Measurements from ENCODE around the gene TRIM47.

Gene TRIM47

DNA sequence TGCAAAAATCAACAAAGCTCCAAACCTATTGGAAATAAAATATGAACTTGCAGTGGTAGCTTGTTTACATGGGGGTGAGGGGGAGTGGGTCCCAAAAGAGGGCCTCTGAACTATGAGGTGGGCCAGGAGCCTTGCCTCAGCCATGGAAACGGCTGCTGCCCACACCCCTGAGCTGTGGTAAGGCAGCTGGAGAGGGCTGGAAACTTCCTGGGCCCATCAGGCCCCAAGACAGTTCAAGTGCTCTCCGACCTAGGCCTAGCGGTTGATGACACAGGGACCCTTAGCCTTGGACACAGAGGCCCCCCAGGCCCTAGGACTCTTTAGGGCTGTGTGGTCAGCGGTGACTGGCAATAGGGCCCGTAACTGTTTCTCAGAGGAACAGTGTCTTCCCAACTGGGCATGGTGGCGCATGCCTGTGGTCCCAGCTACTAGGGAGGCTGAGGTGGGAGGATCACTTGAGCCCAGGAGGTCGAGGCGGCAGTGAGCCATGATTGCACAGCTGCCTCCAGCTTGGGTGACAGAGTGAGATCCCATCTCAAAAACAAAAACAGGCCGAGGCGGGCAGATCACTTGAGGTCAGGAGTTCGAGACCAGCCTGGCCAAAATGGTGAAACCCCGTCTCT is 52.5 kb downstream of the TRIM47 start:
- Histone ChIP-seq H2AFZ (ENCODE audit: low read length) (no peak overlapping the region), H4K20me1 (ENCODE audit: insufficient read depth, low read length) (no peaks in the 10 kb centered on the region), H3K27ac (ENCODE audit: low read depth, low read length, poor library complexity, severe bottlenecking) (peak overlapping the region; percentile 41), H3K79me2 (ENCODE audit: insufficient read depth, low read length) (no peaks in the 10 kb centered on the region), H3K9me3 (ENCODE audit: low read length) (no peaks in the 10 kb centered on the region), H3K9me2 (ENCODE audit: low read depth, low read length) (no peaks in the 10 kb centered on the region), H3K27me3 (ENCODE audit: insufficient read depth, low read length) (no peaks in the 10 kb centered on the region), H3K4me2 (ENCODE audit: low read length) (no peak overlapping the region), H3K4me3 (ENCODE audit: low read depth, low read length, poor library complexity, severe bottlenecking) (no peak overlapping the region), H3F3A (ENCODE audit: insufficient read depth, low read length) (no peaks in the 10 kb centered on the region), H3K36me3 (ENCODE audit: insufficient read depth, low read length) (peaks cover 55% of the 10 kb centered on the region), H3K4me1 (ENCODE audit: insufficient read depth, low read length, severe bottlenecking) (peaks cover 49% of the 10 kb centered on the region), H3K9ac (ENCODE audit: low read length) (no peak overlapping the region)
- no peak for TF ChIP-seq EZH2 (IDR thresholded peaks at IDR 0.05; ENCODE audit: borderline replicate concordance, low read length)
- TF ChIP-seq, protein P1, sequence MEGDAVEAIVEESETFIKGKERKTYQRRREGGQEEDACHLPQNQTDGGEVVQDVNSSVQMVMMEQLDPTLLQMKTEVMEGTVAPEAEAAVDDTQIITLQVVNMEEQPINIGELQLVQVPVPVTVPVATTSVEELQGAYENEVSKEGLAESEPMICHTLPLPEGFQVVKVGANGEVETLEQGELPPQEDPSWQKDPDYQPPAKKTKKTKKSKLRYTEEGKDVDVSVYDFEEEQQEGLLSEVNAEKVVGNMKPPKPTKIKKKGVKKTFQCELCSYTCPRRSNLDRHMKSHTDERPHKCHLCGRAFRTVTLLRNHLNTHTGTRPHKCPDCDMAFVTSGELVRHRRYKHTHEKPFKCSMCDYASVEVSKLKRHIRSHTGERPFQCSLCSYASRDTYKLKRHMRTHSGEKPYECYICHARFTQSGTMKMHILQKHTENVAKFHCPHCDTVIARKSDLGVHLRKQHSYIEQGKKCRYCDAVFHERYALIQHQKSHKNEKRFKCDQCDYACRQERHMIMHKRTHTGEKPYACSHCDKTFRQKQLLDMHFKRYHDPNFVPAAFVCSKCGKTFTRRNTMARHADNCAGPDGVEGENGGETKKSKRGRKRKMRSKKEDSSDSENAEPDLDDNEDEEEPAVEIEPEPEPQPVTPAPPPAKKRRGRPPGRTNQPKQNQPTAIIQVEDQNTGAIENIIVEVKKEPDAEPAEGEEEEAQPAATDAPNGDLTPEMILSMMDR (IDR thresholded peaks at IDR 0.05; ENCODE audit: low read length), result no peak

DNA sequence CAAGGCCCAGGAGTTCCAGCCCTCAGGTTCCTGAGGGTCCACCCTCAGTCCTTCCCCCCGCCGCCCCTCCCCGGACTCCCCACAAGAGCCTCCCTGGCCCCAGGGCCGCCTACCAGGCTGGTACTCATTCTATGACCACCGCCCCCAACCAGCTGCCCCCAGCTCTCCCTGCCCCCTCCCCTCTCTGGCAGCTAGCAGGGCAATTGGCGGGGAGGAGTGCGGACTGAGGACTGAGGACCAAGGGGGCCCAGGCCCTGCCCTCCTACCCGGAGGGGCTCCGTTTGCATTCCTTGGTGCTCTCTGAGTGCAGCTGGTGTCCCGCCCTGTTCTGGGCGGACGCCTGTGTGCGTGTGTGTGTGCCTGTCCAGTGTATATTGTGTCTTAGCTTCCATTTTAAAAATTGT is 53.2 kb downstream of the TRIM47 start:
- Histone ChIP-seq H3K9ac (ENCODE audit: low read length) (no peak overlapping the region), H3F3A (ENCODE audit: insufficient read depth, low read length) (no peaks in the 10 kb centered on the region), H3K9me3 (ENCODE audit: low read length) (no peaks in the 10 kb centered on the region), H3K4me3 (ENCODE audit: low read depth, low read length, poor library complexity, severe bottlenecking) (no peak overlapping the region), H3K79me2 (ENCODE audit: insufficient read depth, low read length) (no peaks in the 10 kb centered on the region), H4K20me1 (ENCODE audit: insufficient read depth, low read length) (no peaks in the 10 kb centered on the region), H3K27ac (ENCODE audit: low read depth, low read length, poor library complexity, severe bottlenecking) (no peak overlapping the region), H3K4me2 (ENCODE audit: low read length) (no peak overlapping the region), H3K9me2 (ENCODE audit: low read depth, low read length) (no peaks in the 10 kb centered on the region), H2AFZ (ENCODE audit: low read length) (no peak overlapping the region), H3K4me1 (ENCODE audit: insufficient read depth, low read length, severe bottlenecking) (peaks cover 42% of the 10 kb centered on the region), H3K27me3 (ENCODE audit: insufficient read depth, low read length) (no peaks in the 10 kb centered on the region), H3K36me3 (ENCODE audit: insufficient read depth, low read length) (peaks cover 62% of the 10 kb centered on the region)
- TF ChIP-seq EZH2 (IDR thresholded peaks at IDR 0.05; ENCODE audit: borderline replicate concordance, low read length), result no peak
- TF ChIP-seq, protein P1 (IDR thresholded peaks at IDR 0.05; ENCODE audit: low read length), result no peak

- Histone ChIP-seq H3F3A (ENCODE audit: insufficient read depth, low read length) (no peaks in the 10 kb centered on the region), H3K4me3 (ENCODE audit: low read depth, low read length, poor library complexity, severe bottlenecking) (no peak overlapping the region), H4K20me1 (ENCODE audit: insufficient read depth, low read length) (no peaks in the 10 kb centered on the region), H3K27ac (ENCODE audit: low read depth, low read length, poor library complexity, severe bottlenecking) (no peak overlapping the region), H2AFZ (ENCODE audit: low read length) (no peak overlapping the region), H3K9me3 (ENCODE audit: low read length) (no peaks in the 10 kb centered on the region), H3K4me2 (ENCODE audit: low read length) (no peak overlapping the region), H3K9me2 (ENCODE audit: low read depth, low read length) (no peaks in the 10 kb centered on the region), H3K36me3 (ENCODE audit: insufficient read depth, low read length) (peaks cover 67% of the 10 kb centered on the region), H3K4me1 (ENCODE audit: insufficient read depth, low read length, severe bottlenecking) (peaks cover 40% of the 10 kb centered on the region), H3K79me2 (ENCODE audit: insufficient read depth, low read length) (no peaks in the 10 kb centered on the region), H3K27me3 (ENCODE audit: insufficient read depth, low read length) (no peaks in the 10 kb centered on the region), H3K9ac (ENCODE audit: low read length) (no peak overlapping the region)
- no peak for TF ChIP-seq EZH2 (IDR thresholded peaks at IDR 0.05; ENCODE audit: borderline replicate concordance, low read length)
- TF ChIP-seq, protein P1 (IDR thresholded peaks at IDR 0.05; ENCODE audit: low read length), result no peak
Measured at GRCh38 chr17:75824666-75825065, 53.7 kb downstream of the TRIM47 start.
